Cardiac muscle cell (in vitro differentiated cells and primary cell): ENCODE results near the gene PAMR1. TPM values are rescaled to one million over a fixed set of nuclear protein-coding genes. Genes with fewer than 3 reads are reported as not detected.
A peak's percentile ranks its signal among the peaks of the same experiment; 100 is the strongest.

ENCODE experiments used
- DNase-seq, 2 donors: peaks; one replicate each; pipeline versions ENCODE4 v3.0.0 to v3.0.0-alpha.2; 2010 to 2017; ENCODE audit warnings: low read depth in 1 of 2, low spot score in 1 of 2
- H3K27ac ChIP-seq: fragments of 200-600 bp; sonication (generic); 2 replicates; pipeline ENCODE4 v1.5.1; 2016
- H3K27me3 ChIP-seq: fragments of 200-600 bp; sonication (generic); 2 replicates; pipeline ENCODE4 v1.6.0; 2016; ENCODE audit warnings: control low read depth
- H3K36me3 ChIP-seq: fragments of 200-600 bp; sonication (generic); 2 replicates; pipeline ENCODE4 v1.5.1; 2016; ENCODE audit warnings: control low read depth
- H3K4me1 ChIP-seq: fragments of 200-600 bp; sonication (generic); 2 replicates; pipeline ENCODE4 v1.8.1; 2017; ENCODE audit warnings: low read depth, mild to moderate bottlenecking, mixed run types
- H3K4me3 ChIP-seq: fragments of 200-600 bp; sonication (generic); 2 replicates; pipeline ENCODE4 v1.5.1; 2016; ENCODE audit warnings: mild to moderate bottlenecking
- H3K9me3 ChIP-seq: fragments of 200-600 bp; sonication (generic); 2 replicates; pipeline ENCODE4 v1.5.1; 2017; ENCODE audit warnings: low read depth, mild to moderate bottlenecking, control low read depth
- CTCF ChIP-seq: IDR thresholded peaks from 2 replicates; pipeline ENCODE4 v1.5.1; 2012; ENCODE audit warnings: low read depth, mild to moderate bottlenecking, low read length
- polyA plus RNA-seq: library from polyadenylated mRNA; unstranded; fragments of >200 nt; fragmentation: Nextera tagmentation; extraction: Ambion mirVana; gene quantifications from 2 replicates; pipeline ENCODE4 v1.2.1, GENCODE V29; 2016
- total RNA-seq: library from RNA; depleted of rRNA; stranded (reverse); fragments of >200 nt; gene quantifications from 2 replicates; pipeline ENCODE4 v1.2.3, GENCODE V29; 2016

Gene PAMR1
- total and polyA plus RNA-seq, 2 experiments from 2014 or later, result 0.15 to 0.77 TPM

GRCh38 chr11:35541621-35542375, 16.4 kb upstream of the PAMR1 start:
- no peaks in the 10 kb centered on the region for H3K9me3 ChIP-seq
- DNase-seq, result peak in 1 of 2 donors; percentile 93
- TF ChIP-seq CTCF, result no peak
- H3K27me3 ChIP-seq, result no peaks in the 10 kb centered on the region
- no peak overlapping the region for H3K27ac ChIP-seq
- no peaks in the 10 kb centered on the region for H3K36me3 ChIP-seq
- H3K4me1 ChIP-seq, result no peaks in the 10 kb centered on the region
- H3K4me3 ChIP-seq, result no peak overlapping the region

- Histone ChIP-seq H3K27me3 (no peaks in the 10 kb centered on the region), H3K27ac (no peak overlapping the region), H3K36me3 (no peaks in the 10 kb centered on the region), H3K9me3 (no peaks in the 10 kb centered on the region), H3K4me3 (no peak overlapping the region), H3K4me1 (no peaks in the 10 kb centered on the region)
- TF ChIP-seq CTCF, result no peak
- peak in 1 of 2 donors; percentile 73 for DNase-seq
Observed at GRCh38 chr11:35540526-35540925, 15.1 kb upstream of the PAMR1 start.

GRCh38 chr11:35539781-35540281, 14.4 kb upstream of the PAMR1 start:
- no peaks in the 10 kb centered on the region for H3K4me1 ChIP-seq
- DNase-seq, result peak in 1 of 2 donors; percentile 97
- H3K9me3 ChIP-seq, result no peaks in the 10 kb centered on the region
- H3K27ac ChIP-seq, result no peak overlapping the region
- no peaks in the 10 kb centered on the region for H3K27me3 ChIP-seq
- TF ChIP-seq CTCF, result no peak
- no peaks in the 10 kb centered on the region for H3K36me3 ChIP-seq
- H3K4me3 ChIP-seq, result no peak overlapping the region

GRCh38 chr11:35539256-35539655, 13.8 kb upstream of the PAMR1 start:
- no peak for TF ChIP-seq CTCF
- Histone ChIP-seq H3K36me3 (no peaks in the 10 kb centered on the region), H3K4me3 (no peak overlapping the region), H3K9me3 (no peaks in the 10 kb centered on the region), H3K4me1 (no peaks in the 10 kb centered on the region), H3K27ac (no peak overlapping the region), H3K27me3 (no peaks in the 10 kb centered on the region)
- DNase-seq, result peak in 1 of 2 donors; percentile 45

DNA sequence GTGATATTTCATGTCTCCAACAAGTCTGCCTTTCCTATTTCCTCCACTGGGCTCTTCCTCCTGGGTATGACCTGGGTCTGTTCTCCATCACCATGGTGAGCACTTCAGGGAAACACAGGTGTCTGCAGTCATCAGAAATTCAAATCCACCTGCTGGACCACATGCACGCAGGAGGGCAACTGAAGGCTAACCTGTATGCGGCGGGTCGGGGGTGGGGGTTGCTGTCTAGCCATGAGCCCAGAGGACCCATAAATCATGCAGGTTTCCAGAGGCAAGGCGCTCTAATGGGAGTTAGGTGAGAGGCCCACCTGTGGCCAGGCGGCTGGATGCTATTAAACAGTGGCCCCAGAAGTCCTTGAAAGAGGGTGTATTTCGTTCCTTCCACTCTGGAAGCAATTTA, 11.1 kb upstream of the PAMR1 start:
- H3K27me3 ChIP-seq, result no peaks in the 10 kb centered on the region
- DNase-seq, result no peak
- no peaks in the 10 kb centered on the region for H3K4me1 ChIP-seq
- TF ChIP-seq CTCF, result no peak
- no peak overlapping the region for H3K27ac ChIP-seq
- no peaks in the 10 kb centered on the region for H3K9me3 ChIP-seq
- no peaks in the 10 kb centered on the region for H3K36me3 ChIP-seq
- H3K4me3 ChIP-seq, result no peak overlapping the region
